Large intestine (tissue), 3 donors: ENCODE results near the gene PLPP6. TPM values are rescaled to one million over a fixed set of nuclear protein-coding genes. Genes with fewer than 3 reads are reported as not detected.
A peak's percentile ranks its signal among the peaks of the same experiment; 100 is the strongest.

ENCODE experiments used
- DNase-seq, 2 donors: peaks; one replicate each; pipeline versions ENCODE4 v3.0.0 to v3.0.0-alpha.2; 2013
- H3K27ac ChIP-seq: one replicate; pipeline ENCODE4 v1.5.1; 2013; ENCODE audit warnings: low read length
- H3K27me3 ChIP-seq: 2 replicates; pipeline ENCODE4 v1.6.1; 2013; ENCODE audit warnings: low read length; ENCODE audit not compliant: control insufficient read depth, insufficient read depth
- H3K36me3 ChIP-seq: 2 replicates; pipeline ENCODE4 v1.6.1; 2013; ENCODE audit warnings: low read length; ENCODE audit not compliant: control insufficient read depth, insufficient read depth
- H3K4me1 ChIP-seq: one replicate; pipeline ENCODE4 v1.6.1; 2013; ENCODE audit warnings: low read length; ENCODE audit not compliant: control insufficient read depth, insufficient read depth
- H3K4me3 ChIP-seq: one replicate; pipeline ENCODE4 v1.5.1; 2013; ENCODE audit warnings: low read length
- H3K9me3 ChIP-seq: one replicate; pipeline ENCODE4 v1.6.1; 2013; ENCODE audit warnings: mild to moderate bottlenecking, low read depth, low read length, moderate library complexity; ENCODE audit not compliant: control insufficient read depth
- WGBS: methylation state at CpG from one replicate; pipeline ENCODE4 v1.1.5; 2013; ENCODE audit warnings: low lambda C conversion rate; ENCODE audit not compliant: insufficient coverage; 5-methylcytosine and 5-hydroxymethylcytosine counted together
- polyA plus RNA-seq: library from polyadenylated mRNA; unstranded; fragments of 120-200 nt; gene quantifications from one replicate; pipeline ENCODE4 v1.2.1, GENCODE V29; 2013

The PLPP6 gene
- polyA plus RNA-seq, 1 donor = 17.8 TPM

- H3K27ac ChIP-seq = no peak overlapping the region
- no peaks in the 10 kb centered on the region for H3K27me3 ChIP-seq
- H3K36me3 ChIP-seq = no peaks in the 10 kb centered on the region
- DNase-seq = no peak
- H3K9me3 ChIP-seq = no peaks in the 10 kb centered on the region
- no peak overlapping the region for H3K4me3 ChIP-seq
- WGBS = no CpG with 5 or more reads among the region's 1 CpG
- no peaks in the 10 kb centered on the region for H3K4me1 ChIP-seq
Observed at GRCh38 chr9:4671737-4672136, 9.6 kb downstream of the PLPP6 start.

GRCh38 chr9:4674783-4675182 lies 12.7 kb downstream of the PLPP6 start:
- H3K4me1 ChIP-seq = peaks cover 10% of the 10 kb centered on the region
- no peaks in the 10 kb centered on the region for H3K27me3 ChIP-seq
- no peak for DNase-seq
- H3K27ac ChIP-seq = no peak overlapping the region
- peaks cover 3% of the 10 kb centered on the region for H3K9me3 ChIP-seq
- no peaks in the 10 kb centered on the region for H3K36me3 ChIP-seq
- no peak overlapping the region for H3K4me3 ChIP-seq

DNA sequence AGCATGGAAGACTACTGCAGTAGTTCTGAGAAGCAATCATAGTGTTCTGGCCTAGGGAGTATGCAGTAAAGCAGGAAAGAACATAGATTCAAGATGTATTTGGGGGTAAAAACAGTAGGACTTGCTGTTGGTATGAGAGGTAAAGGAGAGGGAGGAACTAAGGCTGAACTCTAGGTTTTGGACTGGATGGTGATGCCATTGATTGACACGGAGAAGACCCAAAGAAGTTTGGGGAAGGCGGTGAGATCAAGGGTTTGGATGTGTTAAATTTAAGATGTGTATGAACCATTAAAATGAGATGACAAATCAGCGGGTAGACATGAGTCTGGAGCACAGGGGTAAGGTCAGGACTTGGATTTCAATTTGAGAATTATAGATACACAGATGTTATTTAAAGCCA lies 15.3 kb downstream of the PLPP6 start:
- DNase-seq = peak in 1 of 2 donors; percentile 17
- peaks cover 14% of the 10 kb centered on the region for H3K4me1 ChIP-seq
- no peaks in the 10 kb centered on the region for H3K36me3 ChIP-seq
- H3K27ac ChIP-seq = peak overlapping the region; percentile 98
- H3K9me3 ChIP-seq = peaks cover 3% of the 10 kb centered on the region
- H3K27me3 ChIP-seq = no peaks in the 10 kb centered on the region
- WGBS = 100% methylated on average over 2 of the region's 3 CpGs
- no peak overlapping the region for H3K4me3 ChIP-seq

DNA sequence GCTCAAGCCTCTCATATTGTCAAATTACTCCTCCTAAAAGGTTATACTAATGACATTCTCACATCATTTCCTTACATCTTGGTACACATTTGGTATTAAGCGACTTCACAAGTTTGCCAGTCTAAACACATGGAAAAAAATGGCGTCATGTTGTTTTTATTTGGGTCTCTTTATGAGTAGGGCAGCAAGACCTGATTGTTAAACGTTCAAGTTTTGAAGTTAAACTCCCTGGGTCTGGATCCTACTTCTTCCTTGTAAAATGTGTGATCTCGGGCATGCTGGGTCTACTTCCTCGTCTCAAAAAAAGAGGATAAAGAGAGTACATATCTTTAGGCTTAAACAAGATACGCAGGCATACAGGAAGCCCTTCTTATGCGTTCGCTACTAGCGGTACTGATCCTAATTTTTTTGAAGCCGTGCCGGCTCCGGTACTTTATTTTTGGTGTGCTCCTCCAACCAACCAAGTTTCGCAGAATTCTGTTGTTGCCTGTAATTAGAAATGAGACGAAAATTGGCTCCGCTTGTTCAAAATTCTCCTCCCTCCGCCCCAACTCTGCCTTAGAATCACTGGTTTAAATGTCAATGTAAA lies 16.7 kb downstream of the PLPP6 start:
- H3K4me1 ChIP-seq = peaks cover 14% of the 10 kb centered on the region
- H3K27ac ChIP-seq = peak overlapping the region; percentile 98
- no peaks in the 10 kb centered on the region for H3K27me3 ChIP-seq
- peak in 1 of 2 donors; percentile 77 for DNase-seq
- no peaks in the 10 kb centered on the region for H3K36me3 ChIP-seq
- 0% methylated on average over 4 of the region's 16 CpGs for WGBS
- peaks cover 3% of the 10 kb centered on the region for H3K9me3 ChIP-seq
- H3K4me3 ChIP-seq = peak overlapping the region; percentile 99

- Histone ChIP-seq H3K27ac (peak within 1 kb of the TSS; percentile 98), H3K36me3 (no peaks in the 10 kb centered on the region), H3K9me3 (peaks cover 3% of the 10 kb centered on the region), H3K4me1 (peaks cover 14% of the 10 kb centered on the region), H3K4me3 (peak within 1 kb of the TSS; percentile 99), H3K27me3 (no peaks in the 10 kb centered on the region)
- WGBS = no CpG with 5 or more reads among the region's 66 CpGs
- DNase-seq = peak; percentile 97 to 98
Observed at GRCh38 chr9:4679268-4680172, 17.4 kb downstream of the PLPP6 start, which contains the start of gene CDC37L1. Gene CDC37L1 (plus strand): TSS chr9:4679569. CDS start chr9:4679768, 199 bp downstream.

DNA sequence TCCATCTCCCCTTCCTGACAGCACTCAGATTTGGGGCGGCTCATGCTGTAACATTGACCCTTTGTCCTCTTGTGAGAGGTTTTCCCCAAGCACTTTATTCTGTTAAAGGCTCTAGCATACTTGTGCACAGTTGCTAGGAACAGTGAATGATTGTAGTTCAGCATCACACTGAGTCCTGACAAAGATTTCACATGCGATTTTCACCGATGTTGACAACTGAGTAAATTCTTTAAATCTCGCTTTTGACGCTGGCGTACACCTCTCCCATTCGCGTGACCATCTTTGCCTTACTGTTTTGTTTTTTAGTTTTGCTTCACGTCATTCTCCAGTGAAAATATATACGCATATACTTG lies 18.1 kb downstream of the PLPP6 start:
- Histone ChIP-seq H3K4me1 (peaks cover 14% of the 10 kb centered on the region), H3K36me3 (peaks cover 4% of the 10 kb centered on the region), H3K4me3 (peak overlapping the region; percentile 99), H3K27ac (peak overlapping the region; percentile 98), H3K9me3 (peaks cover 3% of the 10 kb centered on the region), H3K27me3 (no peaks in the 10 kb centered on the region)
- WGBS = 0% methylated on average over 3 of the region's 10 CpGs
- no peak for DNase-seq

GRCh38 chr9:4680750-4681149 lies 18.7 kb downstream of the PLPP6 start:
- Histone ChIP-seq H3K9me3 (peaks cover 3% of the 10 kb centered on the region), H3K36me3 (peaks cover 9% of the 10 kb centered on the region), H3K27me3 (no peaks in the 10 kb centered on the region), H3K27ac (peak overlapping the region; percentile 98), H3K4me1 (peaks cover 14% of the 10 kb centered on the region), H3K4me3 (peak overlapping the region; percentile 99)
- WGBS = no CpG with 5 or more reads among the region's 2 CpGs
- peak; percentile 31 to 62 for DNase-seq

GRCh38 chr9:4684820-4685219 lies 22.7 kb downstream of the PLPP6 start:
- 100% methylated on average over 3 of the region's 4 CpGs for WGBS
- no peak for DNase-seq
- Histone ChIP-seq H3K4me1 (peaks cover 4% of the 10 kb centered on the region), H3K27ac (no peak overlapping the region), H3K9me3 (no peaks in the 10 kb centered on the region), H3K27me3 (no peaks in the 10 kb centered on the region), H3K36me3 (peaks cover 19% of the 10 kb centered on the region), H3K4me3 (no peak overlapping the region)

DNA sequence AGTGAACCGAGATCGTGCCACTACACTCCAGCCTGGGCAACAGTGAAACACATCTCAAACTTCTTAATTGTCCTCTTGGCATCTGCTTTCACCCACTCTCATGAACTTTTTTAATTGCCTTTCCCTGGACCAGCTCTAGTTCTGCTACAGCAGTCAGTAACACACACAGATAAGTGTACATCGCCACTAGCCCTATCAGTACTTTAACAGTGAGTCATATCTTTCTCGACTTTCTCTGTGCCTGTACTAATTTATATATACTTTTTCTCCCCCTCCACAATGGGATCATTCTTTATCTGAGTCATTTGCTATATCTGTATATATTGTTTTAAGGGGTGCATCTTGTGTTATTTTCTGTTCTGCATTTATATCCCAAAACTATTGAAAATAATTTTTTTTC lies 24.0 kb downstream of the PLPP6 start:
- Histone ChIP-seq H3K4me1 (peaks cover 4% of the 10 kb centered on the region), H3K27ac (no peak overlapping the region), H3K4me3 (no peak overlapping the region), H3K36me3 (peaks cover 29% of the 10 kb centered on the region), H3K27me3 (no peaks in the 10 kb centered on the region), H3K9me3 (no peaks in the 10 kb centered on the region)
- DNase-seq = no peak
- 20% methylated on average over 1 of the region's 4 CpGs for WGBS

DNA sequence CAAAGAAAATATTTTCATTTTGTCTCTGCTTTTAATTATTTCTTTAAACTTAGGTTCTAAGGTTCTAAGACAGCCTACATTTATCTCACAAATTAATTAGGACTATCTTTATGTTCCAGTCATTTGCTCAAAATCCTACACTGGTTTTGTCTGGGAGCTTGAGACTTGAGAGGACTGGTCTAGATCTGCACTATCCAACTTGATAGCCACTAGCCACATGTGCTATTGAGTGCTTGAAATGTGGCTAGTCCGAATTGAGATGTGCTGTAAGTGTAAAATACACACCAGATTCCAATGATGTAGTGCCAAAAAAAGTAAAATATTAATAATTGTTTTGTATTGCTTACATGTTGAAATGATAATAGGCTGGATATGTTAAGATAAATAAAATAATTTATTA lies 24.5 kb downstream of the PLPP6 start:
- Histone ChIP-seq H3K27ac (no peak overlapping the region), H3K9me3 (no peaks in the 10 kb centered on the region), H3K4me1 (no peaks in the 10 kb centered on the region), H3K27me3 (no peaks in the 10 kb centered on the region), H3K4me3 (no peak overlapping the region), H3K36me3 (peaks cover 32% of the 10 kb centered on the region)
- 100% methylated on average over 1 of the region's 1 CpG for WGBS
- no peak for DNase-seq
